ENCODE data around the gene ZNF423.

Gene ZNF423

GRCh38 chr16:49542946-49543630, 312.8 kb downstream of the ZNF423 start:
- no peak for DNase-seq

- DNase-seq, result no peak
These were observed 313.5 kb downstream of the ZNF423 start for GRCh38 chr16:49542391-49542891.

DNA sequence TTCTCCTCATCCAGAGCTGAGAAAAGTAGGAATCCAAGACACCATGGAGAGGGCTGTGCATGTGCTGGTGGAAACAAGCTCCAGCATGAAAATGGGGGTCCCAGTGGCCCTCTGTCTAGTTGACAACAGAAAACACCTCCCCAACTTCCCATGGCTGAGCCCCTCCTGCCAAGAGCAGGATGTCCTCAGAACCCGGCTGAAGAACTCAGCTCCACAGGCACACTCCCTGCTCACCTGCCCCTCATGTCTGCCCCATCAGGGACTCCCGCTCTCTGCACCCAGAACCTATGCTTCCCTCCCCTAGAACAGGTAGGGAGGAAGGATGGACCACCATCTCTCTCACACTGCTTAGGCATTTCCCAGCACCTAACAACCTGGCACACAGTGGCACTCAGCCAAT, 315.1 kb downstream of the ZNF423 start:
- no peak for DNase-seq

GRCh38 chr16:49539758-49540157, 316.2 kb downstream of the ZNF423 start:
- no peak for DNase-seq

DNA sequence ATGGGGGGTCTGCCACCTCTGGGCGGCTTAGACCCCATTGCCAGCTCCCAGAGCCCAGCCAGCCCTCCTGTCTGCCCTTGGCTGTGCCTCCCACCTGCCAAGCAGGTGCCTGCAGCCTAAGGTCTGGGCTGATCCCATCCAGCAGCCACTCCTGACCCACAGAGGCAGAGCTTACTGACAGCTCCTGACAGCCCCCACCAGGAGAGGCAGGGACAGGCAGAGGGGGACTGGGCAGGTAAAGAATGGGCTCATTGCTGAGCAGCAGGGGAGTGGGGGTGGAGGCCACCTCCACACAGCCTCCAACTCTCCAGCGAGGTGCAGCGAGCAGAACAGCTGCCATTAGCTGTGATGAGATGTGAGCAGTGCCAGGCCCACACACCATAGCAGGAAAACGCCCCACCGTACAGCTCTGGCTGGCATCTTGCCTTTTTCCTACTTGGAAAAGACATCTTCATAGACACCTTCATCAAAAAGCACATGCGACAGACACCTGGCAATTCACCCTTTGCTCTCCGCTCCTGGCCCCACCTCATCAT, 317.9 kb downstream of the ZNF423 start:
- no peak for DNase-seq

DNA sequence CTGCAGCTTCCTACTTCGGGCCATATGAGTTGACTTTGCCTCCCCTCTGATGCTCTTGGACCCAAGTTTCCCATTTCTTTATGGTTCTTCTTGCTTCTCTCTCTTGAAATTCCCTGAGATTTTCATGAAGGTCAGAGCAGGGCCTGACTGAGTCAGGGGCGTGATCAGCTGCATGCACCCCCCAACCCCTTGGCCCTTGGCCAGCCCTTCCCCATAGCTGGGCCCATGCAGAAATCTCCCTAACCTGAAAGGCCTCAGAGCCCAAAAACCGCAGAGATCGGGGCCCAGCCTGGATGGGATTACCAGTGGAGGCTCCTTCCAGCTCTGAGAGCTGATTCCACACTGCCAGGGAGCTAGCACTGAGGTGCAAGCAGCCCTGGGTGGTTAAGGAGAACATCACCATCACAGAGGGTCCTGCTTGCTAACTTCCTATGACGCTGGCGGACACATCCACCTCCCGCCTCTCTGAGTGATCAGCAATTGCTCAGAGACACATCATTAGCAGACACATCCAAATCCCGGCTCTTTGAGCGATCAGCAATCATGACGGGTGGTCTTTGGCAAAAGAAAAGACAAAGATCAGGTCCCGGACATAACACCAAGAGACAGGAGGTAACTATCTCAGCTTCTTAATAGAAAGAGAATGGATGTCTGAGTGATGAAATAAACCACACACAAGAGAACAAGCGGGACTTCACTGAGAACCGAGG, 320.9 kb downstream of the ZNF423 start:
- DNase-seq, result no peak

DNA sequence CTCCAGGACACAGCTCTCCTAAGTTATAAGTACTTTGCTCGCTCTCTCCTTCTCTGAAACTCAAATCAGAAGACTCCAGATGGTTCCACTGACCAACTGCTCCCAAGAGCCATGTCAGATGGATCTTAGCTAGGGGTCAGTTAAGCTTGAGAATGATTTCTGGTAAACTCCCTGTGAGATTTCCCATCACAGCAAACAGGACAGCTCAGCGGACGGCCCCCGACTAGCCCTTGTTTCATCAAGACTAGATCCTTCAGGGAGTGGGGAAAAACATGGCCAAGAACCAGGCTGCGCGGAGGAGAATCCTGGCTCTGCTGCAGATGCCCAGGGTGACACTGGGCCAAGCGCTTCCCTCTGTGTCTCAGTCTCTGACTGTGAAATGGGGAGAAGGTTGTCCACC, 322.5 kb downstream of the ZNF423 start:
- no peak for DNase-seq

GRCh38 chr16:49532873-49533272, 323.0 kb downstream of the ZNF423 start:
- no peak for DNase-seq

GRCh38 chr16:49531931-49532840, 323.7 kb downstream of the ZNF423 start:
- no peak for DNase-seq

DNA sequence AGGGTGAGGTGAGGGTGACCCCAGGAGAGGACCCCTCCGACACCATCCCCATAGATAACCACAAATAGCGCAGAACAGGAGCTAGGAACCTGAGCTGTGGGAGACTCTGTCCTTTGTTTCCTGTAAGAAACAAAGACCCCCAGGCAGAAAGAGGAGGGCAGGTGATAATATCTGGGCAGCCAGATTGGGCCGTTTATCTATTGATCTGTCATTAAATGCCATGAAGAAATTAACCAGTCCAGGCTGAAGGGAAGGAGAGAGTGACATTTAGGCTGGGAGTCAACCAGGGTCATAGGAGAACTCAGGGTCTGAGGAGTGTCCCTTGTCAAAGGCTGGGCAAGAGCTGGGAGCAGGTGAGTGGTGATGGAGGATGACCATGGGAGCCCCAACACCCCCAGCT, 324.5 kb downstream of the ZNF423 start:
- no peak for DNase-seq

- DNase-seq, result no peak
These were observed 325.4 kb downstream of the ZNF423 start for GRCh38 chr16:49530427-49530970.

DNA sequence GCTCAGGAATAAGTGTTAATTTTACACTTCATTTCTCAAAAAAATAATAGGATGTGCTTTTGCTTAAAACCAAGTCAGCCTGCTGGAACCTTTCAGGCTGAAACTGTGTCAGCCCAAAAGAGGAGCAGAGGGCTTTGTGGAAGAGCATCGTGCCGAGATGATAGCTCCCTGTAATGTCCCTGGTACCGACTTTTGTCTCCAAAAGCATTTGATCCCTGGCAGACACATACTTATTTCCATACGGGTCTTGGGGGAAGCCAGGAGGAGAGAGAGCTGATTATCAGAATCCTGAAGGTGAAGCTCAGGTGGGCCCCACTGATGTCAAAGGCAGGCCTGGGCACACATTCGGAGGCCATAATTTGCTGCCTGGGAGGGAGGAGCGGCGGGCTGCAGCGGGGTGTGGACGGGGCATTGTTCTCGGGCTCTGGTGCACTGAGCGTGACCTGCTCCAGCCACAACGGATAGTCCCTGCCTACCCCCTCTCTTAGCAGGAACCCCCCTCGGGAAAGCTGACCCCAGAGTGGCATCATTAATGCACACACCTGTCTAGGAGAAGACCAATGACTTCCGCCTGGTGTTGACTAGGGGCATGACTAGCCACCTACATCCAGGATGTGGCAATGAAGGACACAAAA, 326.4 kb downstream of the ZNF423 start:
- no peak for DNase-seq

- no peak for DNase-seq
These were observed 327.0 kb downstream of the ZNF423 start for GRCh38 chr16:49528866-49529288.

- peak in 2 of 4 experiments; percentile 15 to 35 for DNase-seq
These were observed 327.6 kb downstream of the ZNF423 start for GRCh38 chr16:49528060-49528865.

DNA sequence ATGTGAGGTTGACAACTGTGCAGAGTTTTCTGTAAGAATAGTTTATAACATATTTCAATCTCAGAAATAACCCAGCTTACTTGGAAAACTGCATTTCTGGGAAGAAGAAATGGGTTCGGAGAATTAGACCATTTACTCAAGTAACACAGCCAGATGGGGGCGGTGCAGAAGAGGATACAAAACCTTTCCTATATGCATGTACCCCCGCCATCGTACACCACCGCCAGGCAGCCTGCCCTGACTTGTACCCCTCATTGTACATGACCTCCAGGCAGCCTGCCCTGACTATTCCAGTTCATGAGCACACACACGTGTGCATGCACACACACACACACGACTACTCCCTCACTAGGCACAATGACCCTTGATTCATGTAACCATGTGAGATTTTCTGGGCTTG, 328.3 kb downstream of the ZNF423 start:
- DNase-seq, result no peak

DNA sequence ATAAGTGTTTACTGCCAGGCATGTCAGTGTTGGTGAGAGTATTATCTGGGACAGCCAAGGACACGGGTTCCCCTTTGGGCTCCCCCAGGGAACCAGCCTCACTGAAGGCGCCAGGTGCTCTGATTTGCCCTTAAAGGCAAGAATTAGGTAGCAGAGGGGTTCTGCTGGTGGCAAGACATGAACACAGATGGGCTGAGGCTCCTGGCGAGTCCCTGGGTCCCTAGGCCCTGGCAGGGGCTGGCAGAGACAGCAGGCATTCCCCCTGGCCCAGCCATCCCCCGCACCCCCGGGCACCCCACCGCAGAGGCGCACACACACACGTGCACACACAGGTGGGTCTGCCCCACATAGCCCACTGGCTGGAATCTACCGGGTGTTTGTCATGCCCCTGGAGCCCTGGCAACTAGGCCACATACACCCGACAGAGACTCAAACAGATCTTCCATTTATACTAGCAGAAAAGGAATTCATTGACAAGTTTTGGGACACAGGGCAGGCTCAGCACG, 329.0 kb downstream of the ZNF423 start:
- no peak for DNase-seq

GRCh38 chr16:49524947-49525315, 331.0 kb downstream of the ZNF423 start:
- no peak for DNase-seq

DNA sequence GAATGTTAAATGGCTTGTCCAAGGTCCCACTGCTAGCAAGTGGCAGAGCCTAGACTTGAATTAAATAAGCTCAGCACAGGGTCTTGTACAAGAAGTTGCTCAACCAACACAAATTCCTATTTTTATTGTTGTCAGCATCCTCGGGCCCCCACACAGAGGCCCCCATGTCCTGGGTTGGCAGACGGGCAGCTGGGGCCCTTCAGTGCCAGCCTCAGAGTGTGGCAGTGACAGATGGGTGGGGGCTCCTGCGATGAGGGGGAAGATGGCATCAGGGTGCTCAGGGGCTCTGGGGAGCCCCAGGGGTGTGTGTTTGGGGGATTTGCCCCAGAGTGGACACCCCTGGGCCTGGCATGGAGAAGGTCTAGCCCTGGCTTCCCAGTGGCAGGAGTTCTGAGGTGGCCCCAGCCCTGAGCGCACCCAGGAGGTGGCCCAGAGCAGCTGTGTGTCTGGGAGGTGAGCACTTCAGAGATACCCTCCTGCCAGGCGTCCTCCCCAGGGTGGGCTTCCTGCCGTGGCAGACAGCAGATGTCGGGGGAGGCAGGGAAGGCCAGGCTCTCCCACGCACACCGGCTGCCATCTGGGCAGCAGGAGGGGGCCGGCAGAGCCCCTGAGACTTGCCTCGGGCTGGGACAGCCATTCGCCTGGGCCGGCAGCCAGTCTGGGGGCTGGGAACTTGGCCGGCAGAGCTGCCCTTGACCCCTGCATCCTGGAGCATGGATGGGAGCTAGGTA, 331.5 kb downstream of the ZNF423 start:
- no peak for DNase-seq

DNA sequence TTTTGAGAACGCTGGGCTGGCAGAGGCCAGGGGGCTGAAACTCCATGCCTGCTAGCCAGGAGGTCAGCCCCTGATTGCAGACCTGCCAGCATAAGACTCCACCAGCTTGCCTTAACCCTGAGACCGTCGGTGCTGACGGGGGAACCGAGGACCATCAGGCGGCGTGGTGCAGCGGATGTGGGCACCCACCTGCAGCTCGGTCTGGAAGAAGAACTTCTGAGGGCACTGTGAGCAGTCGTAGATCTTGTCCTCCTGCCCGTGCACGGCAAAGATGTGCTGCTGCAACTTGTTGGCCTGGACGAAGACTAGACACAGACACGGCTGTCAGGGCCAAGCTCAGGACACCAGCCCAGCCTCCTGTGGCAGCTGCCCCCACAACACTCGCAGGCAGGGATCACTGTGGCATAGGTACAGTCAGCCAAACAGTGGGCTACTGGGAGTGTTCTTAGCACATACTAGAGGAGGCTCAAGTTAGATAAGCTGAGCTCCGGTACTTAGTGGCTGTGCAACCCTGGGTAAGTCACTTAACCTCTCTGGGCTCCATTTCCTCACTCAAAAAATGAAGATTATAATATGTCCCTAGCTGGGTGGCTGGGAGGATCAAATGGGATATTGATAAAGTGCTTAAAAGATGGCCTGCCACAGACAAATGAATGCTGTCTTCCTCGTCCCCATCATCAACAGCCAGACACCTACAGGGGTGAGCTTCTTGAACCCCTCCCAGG, 332.3 kb downstream of the ZNF423 start:
- DNase-seq, result no peak

All from activated naive CD4-positive, alpha-beta T cell (primary cell).